Measurements from ENCODE around the gene IL36G. TPM values are rescaled to one million over a fixed set of nuclear protein-coding genes. Genes with fewer than 3 reads are reported as not detected.
A peak's percentile ranks its signal among the peaks of the same experiment; 100 is the strongest.

Gene IL36G
- total RNA-seq, 5 donors from 2014 or later (not counting 1 experiment from before 2014, with no cell fraction given), result not detected

GRCh38 chr2:112940859-112941625 lies 36.8 kb upstream of the IL36G start:
- no peak overlapping the region for H3K27ac ChIP-seq (ENCODE audit: low read length)
- H3K36me3 ChIP-seq (ENCODE audit: control insufficient read depth in 2 of 2, extremely low read depth in 1 of 2, insufficient read depth in 1 of 2, low read length in 1 of 2), result no peaks in the 10 kb centered on the region
- no peak overlapping the region for H3K4me3 Mint-ChIP-seq
- no peaks in the 10 kb centered on the region for H3K36me3 Mint-ChIP-seq
- peaks cover 0 to 2% of the 10 kb centered on the region in 2 experiments for H3K27me3 ChIP-seq (replicated peaks in 1 of 2; ENCODE audit: control insufficient read depth in 2 of 2, extremely low read depth in 1 of 2, insufficient read depth in 2 of 2, low read length in 1 of 2)
- POLR2A ChIA-PET, result no interaction called here
- no CpG with 5 or more reads among the region's 3 CpGs for WGBS (ENCODE audit: insufficient coverage)
- peaks cover 0 to 4% of the 10 kb centered on the region in 2 donors for H3K27me3 Mint-ChIP-seq
- H3K9me3 ChIP-seq, result no peaks in the 10 kb centered on the region
- H3K4me1 Mint-ChIP-seq, result peaks cover 0 to 5% (median 0%) of the 10 kb centered on the region in 3 donors
- CTCF ChIA-PET, result interaction anchor here (0.5 to 3.0 kb wide), 19 partner anchors 10 to 1067 kb away, joined by 3 to 67 read pairs (median 5); no protein-coding TSS in a partner anchor
- ATAC-seq (replicated peaks in 1 of 4), result no peak
- DNase-seq, result no peak
- H3K27ac Mint-ChIP-seq, result no peak overlapping the region
- peaks cover 0 to 5% of the 10 kb centered on the region in 2 experiments for H3K4me1 ChIP-seq (ENCODE audit: control insufficient read depth in 1 of 2, extremely low read depth in 1 of 2, insufficient read depth in 2 of 2, low read length in 2 of 2)
- no peak overlapping the region for H3K4me3 ChIP-seq (ENCODE audit: control insufficient read depth in 1 of 2, extremely low read depth in 1 of 2, low read length in 1 of 2)
- no peaks in the 10 kb centered on the region for H3K9me3 Mint-ChIP-seq

GRCh38 chr2:112941753-112942653 lies 35.8 kb upstream of the IL36G start:
- 19% methylated on average over 12 of the region's 14 CpGs for WGBS (ENCODE audit: insufficient coverage)
- Histone ChIP-seq H3K4me3 (ENCODE audit: control insufficient read depth in 1 of 2, extremely low read depth in 1 of 2, low read length in 1 of 2) (no peak overlapping the region), H3K27me3 (replicated peaks in 1 of 2; ENCODE audit: control insufficient read depth in 2 of 2, extremely low read depth in 1 of 2, insufficient read depth in 2 of 2, low read length in 1 of 2) (no peaks in the 10 kb centered on the region), H3K4me1 (ENCODE audit: control insufficient read depth in 1 of 2, extremely low read depth in 1 of 2, insufficient read depth in 2 of 2, low read length in 2 of 2) (peaks cover 0 to 5% of the 10 kb centered on the region in 2 experiments), H3K36me3 (ENCODE audit: control insufficient read depth in 2 of 2, extremely low read depth in 1 of 2, insufficient read depth in 1 of 2, low read length in 1 of 2) (no peaks in the 10 kb centered on the region), H3K9me3 (no peaks in the 10 kb centered on the region), H3K27ac (ENCODE audit: low read length) (no peak overlapping the region)
- no peak overlapping the region for H3K27ac Mint-ChIP-seq
- H3K4me3 Mint-ChIP-seq, result no peak overlapping the region
- no peaks in the 10 kb centered on the region for H3K36me3 Mint-ChIP-seq
- ChIA-PET CTCF (interaction anchor here (0.5 to 3.0 kb wide), 16 partner anchors 10 to 1068 kb away, joined by 3 to 67 read pairs (median 4); no protein-coding TSS in a partner anchor), POLR2A (no interaction called here)
- ATAC-seq (replicated peaks in 1 of 4), result peak; percentile 34 to 58 (median 55)
- H3K9me3 Mint-ChIP-seq, result no peaks in the 10 kb centered on the region
- no peaks in the 10 kb centered on the region for H3K27me3 Mint-ChIP-seq
- DNase-seq, result peak in 33 of 35 experiments; percentile 11 to 76 (median 42)
- H3K4me1 Mint-ChIP-seq, result peaks cover 0 to 2% (median 0%) of the 10 kb centered on the region in 3 donors

- H3K27me3 ChIP-seq (replicated peaks in 1 of 2; ENCODE audit: control insufficient read depth in 2 of 2, extremely low read depth in 1 of 2, insufficient read depth in 2 of 2, low read length in 1 of 2), result no peaks in the 10 kb centered on the region
- no peak overlapping the region for H3K27ac ChIP-seq (ENCODE audit: low read length)
- H3K4me3 Mint-ChIP-seq, result no peak overlapping the region
- no peaks in the 10 kb centered on the region for H3K36me3 ChIP-seq (ENCODE audit: control insufficient read depth in 2 of 2, extremely low read depth in 1 of 2, insufficient read depth in 1 of 2, low read length in 1 of 2)
- ChIA-PET POLR2A (interaction anchor here in 1 of 2 donors (0.7 kb wide), 1 partner anchor 198 kb away, joined by 3 read pairs; no protein-coding TSS in a partner anchor), CTCF (interaction anchor here in 1 of 2 donors (3.0 kb wide), 1 partner anchor 193 kb away, joined by 67 read pairs; no protein-coding TSS in a partner anchor)
- no peaks in the 10 kb centered on the region for H3K36me3 Mint-ChIP-seq
- H3K9me3 ChIP-seq, result no peaks in the 10 kb centered on the region
- DNase-seq (no peak), ATAC-seq (replicated peaks in 1 of 4) (no peak)
- peaks cover 0 to 2% (median 0%) of the 10 kb centered on the region in 3 donors for H3K4me1 Mint-ChIP-seq
- peaks cover 0 to 5% of the 10 kb centered on the region in 2 experiments for H3K4me1 ChIP-seq (ENCODE audit: control insufficient read depth in 1 of 2, extremely low read depth in 1 of 2, insufficient read depth in 2 of 2, low read length in 2 of 2)
- 73% methylated on average over 2 of the region's 2 CpGs for WGBS (ENCODE audit: insufficient coverage)
- H3K9me3 Mint-ChIP-seq, result no peaks in the 10 kb centered on the region
- H3K4me3 ChIP-seq (ENCODE audit: control insufficient read depth in 1 of 2, extremely low read depth in 1 of 2, low read length in 1 of 2), result no peak overlapping the region
- H3K27ac Mint-ChIP-seq, result no peak overlapping the region
- no peaks in the 10 kb centered on the region for H3K27me3 Mint-ChIP-seq
These were observed 35.2 kb upstream of the IL36G start for GRCh38 chr2:112942654-112943002.

GRCh38 chr2:112944971-112945370 lies 32.8 kb upstream of the IL36G start:
- no peaks in the 10 kb centered on the region for H3K36me3 Mint-ChIP-seq

GRCh38 chr2:112946086-112946485 lies 31.7 kb upstream of the IL36G start:
- H3K36me3 ChIP-seq (ENCODE audit: control insufficient read depth in 2 of 2, extremely low read depth in 1 of 2, insufficient read depth in 1 of 2, low read length in 1 of 2), result no peaks in the 10 kb centered on the region
- Mint-ChIP-seq H3K9me3 (no peaks in the 10 kb centered on the region), H3K27ac (no peak overlapping the region), H3K36me3 (no peaks in the 10 kb centered on the region), H3K4me3 (no peak overlapping the region), H3K27me3 (peaks cover 0 to 12% of the 10 kb centered on the region in 2 donors), H3K4me1 (peaks cover 0 to 2% (median 0%) of the 10 kb centered on the region in 3 donors)
- H3K9me3 ChIP-seq, result no peaks in the 10 kb centered on the region
- POLR2A ChIA-PET, result no interaction called here
- H3K4me3 ChIP-seq (ENCODE audit: control insufficient read depth in 1 of 2, extremely low read depth in 1 of 2, low read length in 1 of 2), result no peak overlapping the region
- H3K27me3 ChIP-seq (replicated peaks in 1 of 2; ENCODE audit: control insufficient read depth in 2 of 2, extremely low read depth in 1 of 2, insufficient read depth in 2 of 2, low read length in 1 of 2), result peaks cover 0 to 6% of the 10 kb centered on the region in 2 experiments
- 60% methylated on average over 2 of the region's 2 CpGs for WGBS (ENCODE audit: insufficient coverage)
- CTCF ChIA-PET, result no interaction called here
- H3K4me1 ChIP-seq (ENCODE audit: control insufficient read depth in 1 of 2, extremely low read depth in 1 of 2, insufficient read depth in 2 of 2, low read length in 2 of 2), result peaks cover 0 to 5% of the 10 kb centered on the region in 2 experiments
- DNase-seq, result no peak
- no peak for ATAC-seq (replicated peaks in 1 of 4)
- no peak overlapping the region for H3K27ac ChIP-seq (ENCODE audit: low read length)

More at GRCh38 chr2:112944971-112945370, 32.8 kb upstream of the IL36G start:
- POLR2A ChIA-PET, result no interaction called here
- WGBS (ENCODE audit: insufficient coverage), result no CpG with 5 or more reads among the region's 1 CpG
- H3K4me3 ChIP-seq (ENCODE audit: control insufficient read depth in 1 of 2, extremely low read depth in 1 of 2, low read length in 1 of 2), result no peak overlapping the region
- H3K27me3 ChIP-seq (replicated peaks in 1 of 2; ENCODE audit: control insufficient read depth in 2 of 2, extremely low read depth in 1 of 2, insufficient read depth in 2 of 2, low read length in 1 of 2), result peaks cover 0 to 5% of the 10 kb centered on the region in 2 experiments
- no peak overlapping the region for H3K27ac ChIP-seq (ENCODE audit: low read length)
- CTCF ChIA-PET, result no interaction called here
- H3K9me3 ChIP-seq, result no peaks in the 10 kb centered on the region
- no peak for ATAC-seq (replicated peaks in 1 of 4)
- Mint-ChIP-seq H3K4me3 (no peak overlapping the region), H3K27ac (no peak overlapping the region), H3K4me1 (peaks cover 0 to 2% (median 0%) of the 10 kb centered on the region in 3 donors), H3K9me3 (no peaks in the 10 kb centered on the region), H3K27me3 (peaks cover 0 to 10% of the 10 kb centered on the region in 2 donors)
- H3K36me3 ChIP-seq (ENCODE audit: control insufficient read depth in 2 of 2, extremely low read depth in 1 of 2, insufficient read depth in 1 of 2, low read length in 1 of 2), result no peaks in the 10 kb centered on the region
- no peak for DNase-seq
- peaks cover 0 to 5% of the 10 kb centered on the region in 2 experiments for H3K4me1 ChIP-seq (ENCODE audit: control insufficient read depth in 1 of 2, extremely low read depth in 1 of 2, insufficient read depth in 2 of 2, low read length in 2 of 2)

- Mint-ChIP-seq H3K27ac (no peak overlapping the region), H3K4me3 (no peak overlapping the region), H3K4me1 (no peaks in the 10 kb centered on the region), H3K9me3 (peaks cover 0 to 2% (median 0%) of the 10 kb centered on the region in 3 donors), H3K27me3 (peaks cover 0 to 22% of the 10 kb centered on the region in 2 donors), H3K36me3 (no peaks in the 10 kb centered on the region)
- no peaks in the 10 kb centered on the region for H3K4me1 ChIP-seq (ENCODE audit: control insufficient read depth in 1 of 2, extremely low read depth in 1 of 2, insufficient read depth in 2 of 2, low read length in 2 of 2)
- ATAC-seq (replicated peaks in 1 of 4) (no peak), DNase-seq (no peak)
- ChIA-PET POLR2A (no interaction called here), CTCF (no interaction called here)
- H3K9me3 ChIP-seq, result no peaks in the 10 kb centered on the region
- no peaks in the 10 kb centered on the region for H3K36me3 ChIP-seq (ENCODE audit: control insufficient read depth in 2 of 2, extremely low read depth in 1 of 2, insufficient read depth in 1 of 2, low read length in 1 of 2)
- no peak overlapping the region for H3K4me3 ChIP-seq (ENCODE audit: control insufficient read depth in 1 of 2, extremely low read depth in 1 of 2, low read length in 1 of 2)
- H3K27me3 ChIP-seq (replicated peaks in 1 of 2; ENCODE audit: control insufficient read depth in 2 of 2, extremely low read depth in 1 of 2, insufficient read depth in 2 of 2, low read length in 1 of 2), result peaks cover 0 to 6% of the 10 kb centered on the region in 2 experiments
- H3K27ac ChIP-seq (ENCODE audit: low read length), result no peak overlapping the region
- 26% methylated on average over 2 of the region's 2 CpGs for WGBS (ENCODE audit: insufficient coverage)
These were observed 30.4 kb upstream of the IL36G start for GRCh38 chr2:112947374-112947773.

Data from T-cell (primary cell).